ENCODE data around the gene GRIA1. TPM values are rescaled to one million over a fixed set of nuclear protein-coding genes. Genes with fewer than 3 reads are reported as not detected.

GRIA1 gene
- total RNA-seq, 2 donors from 2014 or later: 12.4 to 39.0 TPM

DNA sequence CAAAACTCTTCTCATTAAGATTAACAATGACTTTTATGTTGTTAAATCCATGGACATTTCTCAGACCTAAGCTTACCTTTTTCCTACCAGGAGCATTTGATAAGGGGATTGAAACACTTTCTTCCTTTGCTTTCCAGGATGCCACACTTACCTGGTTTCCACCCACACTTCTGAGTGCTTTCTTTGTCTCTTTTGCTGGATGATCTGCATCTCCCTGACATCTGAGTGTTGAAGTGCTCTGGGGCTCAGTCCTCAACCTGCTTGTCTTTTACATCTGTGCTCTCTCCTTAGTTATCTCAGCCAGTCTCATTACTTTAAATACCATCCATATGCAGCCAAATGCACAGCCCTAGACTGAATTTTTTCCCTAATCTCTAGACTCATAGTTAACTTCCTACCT lies 22.9 kb upstream of the GRIA1 start:
- no peaks in the 10 kb centered on the region for H3K4me1 ChIP-seq (ENCODE audit: control insufficient read depth in 1 of 2, low read depth in 2 of 2)
- H3K9me3 ChIP-seq: no peaks in the 10 kb centered on the region
- no peaks in the 10 kb centered on the region for H3K27me3 ChIP-seq (replicated peaks; ENCODE audit: insufficient read depth)
- ATAC-seq (ENCODE audit: insufficient number of reproducible peaks, low FRiP score, low read depth) (no peak), DNase-seq (ENCODE audit: low spot score) (no peak)
- H3K27ac ChIP-seq: no peak overlapping the region
- TF ChIP-seq CTCF (IDR thresholded peaks at IDR 0.05): no peak
- no peak overlapping the region for H3K4me3 ChIP-seq
- H3K36me3 ChIP-seq: no peaks in the 10 kb centered on the region

DNA sequence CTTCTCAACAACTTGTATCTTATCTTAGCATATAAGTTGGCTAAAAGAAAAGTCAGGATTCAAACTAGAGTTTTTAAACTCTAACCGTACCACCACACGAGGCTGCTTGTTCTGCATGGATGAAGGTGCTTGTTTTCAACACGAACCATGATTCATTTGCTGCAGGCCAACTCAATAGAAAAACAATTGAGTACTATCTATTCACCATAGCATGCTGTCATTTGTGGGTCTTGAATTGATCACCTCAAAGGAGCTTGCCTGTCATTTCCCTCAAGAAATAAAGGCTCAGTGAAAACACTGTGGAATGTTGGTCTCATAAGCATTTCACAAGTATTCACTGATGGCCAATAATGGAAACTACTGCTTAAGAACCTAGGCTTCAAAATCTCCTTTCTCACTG lies 21.0 kb upstream of the GRIA1 start:
- H3K36me3 ChIP-seq: no peaks in the 10 kb centered on the region
- ATAC-seq (ENCODE audit: insufficient number of reproducible peaks, low FRiP score, low read depth) (no peak), DNase-seq (ENCODE audit: low spot score) (no peak)
- H3K4me1 ChIP-seq (ENCODE audit: control insufficient read depth in 1 of 2, low read depth in 2 of 2): no peaks in the 10 kb centered on the region
- TF ChIP-seq CTCF (IDR thresholded peaks at IDR 0.05): no peak
- H3K9me3 ChIP-seq: no peaks in the 10 kb centered on the region
- H3K27ac ChIP-seq: no peak overlapping the region
- no peaks in the 10 kb centered on the region for H3K27me3 ChIP-seq (replicated peaks; ENCODE audit: insufficient read depth)
- no peak overlapping the region for H3K4me3 ChIP-seq

GRCh38 chr5:153470736-153471135 lies 19.7 kb upstream of the GRIA1 start:
- Histone ChIP-seq H3K4me1 (ENCODE audit: control insufficient read depth in 1 of 2, low read depth in 2 of 2) (no peaks in the 10 kb centered on the region), H3K9me3 (no peaks in the 10 kb centered on the region), H3K27me3 (replicated peaks; ENCODE audit: insufficient read depth) (no peaks in the 10 kb centered on the region), H3K4me3 (no peak overlapping the region), H3K36me3 (no peaks in the 10 kb centered on the region), H3K27ac (no peak overlapping the region)
- DNase-seq (ENCODE audit: low spot score) (no peak), ATAC-seq (ENCODE audit: insufficient number of reproducible peaks, low FRiP score, low read depth) (no peak)
- TF ChIP-seq CTCF (IDR thresholded peaks at IDR 0.05): no peak

DNA sequence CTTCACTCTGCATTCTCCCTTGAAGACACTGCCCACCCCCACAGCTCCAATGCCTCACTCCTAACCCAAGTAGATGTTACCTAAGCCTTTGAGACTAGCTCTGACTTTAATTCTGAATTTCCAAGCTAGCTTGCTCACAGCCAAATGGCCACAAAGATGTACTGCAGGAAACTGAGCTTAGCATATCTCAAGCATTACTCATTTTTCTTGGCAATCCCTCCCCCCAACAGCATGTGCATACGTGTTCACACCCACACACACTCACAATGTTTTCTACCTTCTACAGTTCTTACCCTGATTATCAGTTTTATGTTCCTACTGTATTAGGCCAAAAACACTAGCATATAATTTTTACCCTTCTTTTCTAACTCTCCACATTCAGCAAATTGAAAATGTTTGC lies 13.7 kb upstream of the GRIA1 start:
- no peaks in the 10 kb centered on the region for H3K27me3 ChIP-seq (replicated peaks; ENCODE audit: insufficient read depth)
- no peak overlapping the region for H3K4me3 ChIP-seq
- DNase-seq (ENCODE audit: low spot score): no peak
- no peaks in the 10 kb centered on the region for H3K9me3 ChIP-seq
- H3K36me3 ChIP-seq: no peaks in the 10 kb centered on the region
- H3K27ac ChIP-seq: no peak overlapping the region
- H3K4me1 ChIP-seq (ENCODE audit: control insufficient read depth in 1 of 2, low read depth in 2 of 2): no peaks in the 10 kb centered on the region
- TF ChIP-seq CTCF (IDR thresholded peaks at IDR 0.05): no peak
- ATAC-seq (ENCODE audit: insufficient number of reproducible peaks, low FRiP score, low read depth): peak; percentile 35

DNA sequence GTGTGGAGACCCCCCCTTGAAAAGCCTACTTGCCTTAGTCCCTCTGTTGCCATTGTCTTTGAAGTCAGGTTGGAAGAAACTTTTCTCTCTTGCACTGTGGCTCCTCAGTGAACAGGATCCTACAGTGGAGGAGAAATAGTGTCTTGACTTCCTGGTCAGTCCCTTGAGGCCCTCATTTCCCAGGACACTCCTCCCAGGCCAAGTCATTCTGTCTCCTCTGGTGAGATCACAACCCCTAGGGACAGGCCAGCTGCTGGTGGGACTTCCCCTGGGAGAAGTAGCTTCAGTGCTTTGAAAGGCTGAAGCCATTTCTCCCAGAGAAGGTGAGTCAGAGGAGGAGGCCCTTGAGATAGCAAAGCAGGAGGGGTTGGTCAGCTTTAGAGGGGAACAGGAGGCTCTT lies 10.1 kb upstream of the GRIA1 start:
- Histone ChIP-seq H3K9me3 (no peaks in the 10 kb centered on the region), H3K4me1 (ENCODE audit: control insufficient read depth in 1 of 2, low read depth in 2 of 2) (no peaks in the 10 kb centered on the region), H3K27me3 (replicated peaks; ENCODE audit: insufficient read depth) (no peaks in the 10 kb centered on the region), H3K36me3 (no peaks in the 10 kb centered on the region), H3K27ac (no peak overlapping the region), H3K4me3 (no peak overlapping the region)
- ATAC-seq (ENCODE audit: insufficient number of reproducible peaks, low FRiP score, low read depth): no peak
- no peak for TF ChIP-seq CTCF (IDR thresholded peaks at IDR 0.05)
- no peak for DNase-seq (ENCODE audit: low spot score)
